ENCODE results near the gene ANKH.

- TF ChIP-seq CTCF (IDR thresholded peaks at IDR 0.05; ENCODE audit: borderline replicate concordance, extremely low read depth, low read length, poor library complexity, severe bottlenecking) = no peak
- TF ChIP-seq EZH2 (IDR thresholded peaks at IDR 0.05; ENCODE audit: borderline replicate concordance, low read depth, low read length, severe bottlenecking) = no peak
Measured at GRCh38 chr5:14842117-14842516, 29.5 kb downstream of the ANKH start.

Data from DND-41 (cell line).